RWPE1 (cell line): ENCODE results near the gene IP6K3.

Experiments used
- CTCF ChIA-PET: fragments of 350-600 bp; sonication (Branson Sonifier 250); formaldehyde crosslinking; extraction: SDS; loops from one replicate; lab custom pipeline; 2021; lab: Yijun Ruan, JAX
- POLR2A ChIA-PET: fragments of 400-600 bp; formaldehyde crosslinking; extraction: SDS; loops from one replicate; lab custom pipeline; 2020; ENCODE audit warnings: antibody characterized with exemption; ENCODE audit not compliant: low non-redundant PET; lab: Yijun Ruan, JAX
- DNase-seq: peaks from one replicate; pipeline ENCODE4 v3.0.0; 2012; ENCODE audit warnings: low spot score
- H3K27ac ChIP-seq: fragments of 450-650 bp; 2 replicates; pipeline ENCODE4 v1.5.1; 2017
- TF ChIP-seq, protein P1 (sequence below): fragments of 450-650 bp; conservative IDR thresholded peaks from 2 replicates; pipeline ENCODE4 v1.5.1; 2017; ENCODE audit warnings: low read depth, mild to moderate bottlenecking

IP6K3 gene

DNA sequence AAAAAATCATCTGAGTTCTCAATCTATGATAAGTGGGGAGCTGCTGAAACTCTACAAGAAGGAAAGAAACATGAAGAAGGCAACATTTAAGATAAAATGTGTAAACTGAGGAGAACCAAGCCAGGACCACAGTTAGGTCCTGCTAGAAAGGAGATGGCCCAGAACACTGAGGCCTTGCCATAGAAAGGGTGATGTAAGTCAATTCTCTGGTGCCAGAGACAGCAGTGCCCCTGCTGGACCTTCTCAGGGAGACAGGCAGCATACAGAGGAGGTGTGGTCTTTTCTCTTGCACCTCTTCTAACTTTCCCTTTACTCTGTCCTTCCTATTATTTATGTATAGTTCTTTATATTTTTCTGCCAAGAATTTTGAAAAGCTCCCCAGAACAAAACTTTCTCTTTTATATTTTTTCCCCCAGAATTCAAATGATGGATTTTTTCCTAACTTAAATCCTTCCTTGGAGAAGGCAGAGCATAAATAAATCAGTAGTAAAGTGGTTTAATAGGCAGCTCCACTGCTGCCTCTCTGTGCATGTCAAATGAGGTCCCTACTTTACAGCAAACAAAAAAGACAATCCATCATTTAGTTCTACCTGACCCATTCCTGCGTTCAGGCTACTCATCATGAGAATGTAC is 44.2 kb downstream of the IP6K3 start:
- CTCF ChIA-PET, result interaction anchor here (0.6 to 0.9 kb wide), 6 partner anchors 15 to 811 kb away, joined by 3 to 4 read pairs (median 3); no protein-coding TSS in a partner anchor
- TF ChIP-seq, protein P1, sequence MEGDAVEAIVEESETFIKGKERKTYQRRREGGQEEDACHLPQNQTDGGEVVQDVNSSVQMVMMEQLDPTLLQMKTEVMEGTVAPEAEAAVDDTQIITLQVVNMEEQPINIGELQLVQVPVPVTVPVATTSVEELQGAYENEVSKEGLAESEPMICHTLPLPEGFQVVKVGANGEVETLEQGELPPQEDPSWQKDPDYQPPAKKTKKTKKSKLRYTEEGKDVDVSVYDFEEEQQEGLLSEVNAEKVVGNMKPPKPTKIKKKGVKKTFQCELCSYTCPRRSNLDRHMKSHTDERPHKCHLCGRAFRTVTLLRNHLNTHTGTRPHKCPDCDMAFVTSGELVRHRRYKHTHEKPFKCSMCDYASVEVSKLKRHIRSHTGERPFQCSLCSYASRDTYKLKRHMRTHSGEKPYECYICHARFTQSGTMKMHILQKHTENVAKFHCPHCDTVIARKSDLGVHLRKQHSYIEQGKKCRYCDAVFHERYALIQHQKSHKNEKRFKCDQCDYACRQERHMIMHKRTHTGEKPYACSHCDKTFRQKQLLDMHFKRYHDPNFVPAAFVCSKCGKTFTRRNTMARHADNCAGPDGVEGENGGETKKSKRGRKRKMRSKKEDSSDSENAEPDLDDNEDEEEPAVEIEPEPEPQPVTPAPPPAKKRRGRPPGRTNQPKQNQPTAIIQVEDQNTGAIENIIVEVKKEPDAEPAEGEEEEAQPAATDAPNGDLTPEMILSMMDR, result peak; percentile 39
- peak overlapping the region; percentile 54 for H3K27ac ChIP-seq
- no peak for DNase-seq
- POLR2A ChIA-PET, result no interaction called here

DNA sequence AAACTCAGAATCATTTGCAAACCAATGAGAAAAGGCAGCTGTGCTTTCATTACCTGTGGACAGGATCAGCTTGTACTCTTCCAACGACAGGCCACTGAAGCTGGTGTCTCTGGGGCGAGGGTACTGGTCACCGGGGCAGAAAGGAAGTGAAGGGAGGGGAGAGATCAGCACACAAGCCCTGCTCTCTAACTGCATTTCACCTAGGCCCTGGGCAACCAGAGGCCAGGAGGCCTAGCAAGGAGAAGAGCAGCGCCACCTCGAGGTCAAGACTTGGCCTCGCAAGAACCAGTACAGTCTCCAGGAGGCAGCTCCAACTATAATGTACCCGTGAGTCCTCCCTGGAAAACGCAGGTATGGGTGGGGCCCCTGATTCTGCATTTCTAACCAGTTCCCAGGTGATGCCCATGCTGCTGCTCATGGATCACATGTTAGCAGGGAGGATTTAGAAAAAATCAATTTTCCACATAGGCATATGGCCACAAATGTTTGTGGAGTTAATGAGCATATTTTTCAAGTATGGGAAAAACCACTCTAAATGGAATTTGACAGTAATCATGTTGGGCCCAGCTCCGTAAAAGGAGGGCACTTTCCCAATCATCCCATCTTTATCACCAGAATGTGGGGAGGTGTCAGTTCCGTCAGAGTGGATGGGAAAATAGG is 46.2 kb downstream of the IP6K3 start:
- DNase-seq, result no peak
- TF ChIP-seq, protein P1, result peak; percentile 62
- ChIA-PET POLR2A (no interaction called here), CTCF (interaction anchor here (0.6 to 1.2 kb wide), 4 partner anchors 10 to 52 kb away, joined by 3 to 5 read pairs (median 4); partner anchors contain the start of gene UQCC2)
- H3K27ac ChIP-seq, result peak overlapping the region; percentile 76

DNA sequence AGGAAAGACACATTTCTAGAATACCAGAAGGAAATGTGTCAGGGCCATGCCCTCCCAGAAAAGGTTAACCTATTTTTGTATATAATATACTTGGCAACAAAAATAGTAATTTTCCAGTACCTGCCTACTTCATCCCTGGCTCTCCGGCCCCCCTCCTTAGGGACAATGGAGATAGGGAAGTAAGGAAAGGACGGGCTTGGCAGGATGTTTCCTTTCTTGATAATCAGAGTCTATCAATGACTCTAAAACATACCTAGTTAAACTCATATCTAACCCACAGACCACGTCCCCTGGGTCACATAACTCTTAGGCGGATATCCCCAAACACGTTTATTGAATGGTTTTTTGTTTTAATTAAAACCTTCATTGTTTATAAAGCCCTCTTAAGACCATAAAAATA is 47.0 kb downstream of the IP6K3 start:
- TF ChIP-seq, protein P1, result no peak
- ChIA-PET CTCF (interaction anchor here (0.6 to 1.2 kb wide), 2 partner anchors 11 to 17 kb away, joined by 3 to 5 read pairs; partner anchors contain the start of gene UQCC2), POLR2A (no interaction called here)
- DNase-seq, result no peak
- peak overlapping the region; percentile 96 for H3K27ac ChIP-seq

DNA sequence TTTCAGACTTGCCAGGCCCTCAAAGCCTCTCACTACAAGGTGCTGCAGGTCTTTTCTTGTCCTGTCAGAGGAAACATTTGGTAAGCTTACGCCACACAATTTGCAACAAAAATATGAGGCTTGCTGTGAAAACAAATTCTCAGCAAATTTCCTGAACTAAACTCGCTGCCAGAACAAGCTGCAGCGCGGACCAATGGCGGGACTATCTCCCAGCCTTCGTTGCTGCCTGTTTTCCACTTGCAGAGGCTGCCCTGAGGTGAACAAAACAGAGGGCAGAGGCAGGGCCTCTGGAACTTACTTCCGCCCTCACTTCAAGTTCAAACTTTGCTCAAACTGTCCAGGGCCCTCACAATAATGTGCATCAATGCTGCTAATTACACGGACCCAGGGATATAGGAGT is 47.6 kb downstream of the IP6K3 start:
- DNase-seq, result no peak
- CTCF ChIA-PET, result no interaction called here
- POLR2A ChIA-PET, result no interaction called here
- peak overlapping the region; percentile 96 for H3K27ac ChIP-seq
- TF ChIP-seq, protein P1, result no peak

DNA sequence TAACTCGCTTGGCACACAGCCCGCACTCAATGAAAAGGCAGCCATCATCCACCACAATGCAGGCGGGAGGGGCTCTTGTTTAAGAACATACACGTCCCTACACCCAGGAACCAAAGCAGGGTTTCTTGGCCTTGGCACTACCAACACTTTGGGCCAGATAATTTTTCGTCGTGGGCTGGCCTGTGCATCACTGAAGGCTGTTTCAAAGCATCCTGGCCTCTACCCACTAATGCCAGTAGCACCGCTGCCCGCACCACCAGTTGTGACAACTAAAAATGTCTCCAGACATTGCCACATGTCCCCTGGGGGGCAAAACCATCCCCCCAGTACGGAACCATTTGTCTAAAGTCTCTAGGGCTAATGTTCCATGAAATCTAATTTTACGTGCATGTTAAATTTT is 48.2 kb downstream of the IP6K3 start:
- TF ChIP-seq, protein P1, result no peak
- ChIA-PET CTCF (no interaction called here), POLR2A (no interaction called here)
- H3K27ac ChIP-seq, result peak overlapping the region; percentile 96
- DNase-seq, result no peak

DNA sequence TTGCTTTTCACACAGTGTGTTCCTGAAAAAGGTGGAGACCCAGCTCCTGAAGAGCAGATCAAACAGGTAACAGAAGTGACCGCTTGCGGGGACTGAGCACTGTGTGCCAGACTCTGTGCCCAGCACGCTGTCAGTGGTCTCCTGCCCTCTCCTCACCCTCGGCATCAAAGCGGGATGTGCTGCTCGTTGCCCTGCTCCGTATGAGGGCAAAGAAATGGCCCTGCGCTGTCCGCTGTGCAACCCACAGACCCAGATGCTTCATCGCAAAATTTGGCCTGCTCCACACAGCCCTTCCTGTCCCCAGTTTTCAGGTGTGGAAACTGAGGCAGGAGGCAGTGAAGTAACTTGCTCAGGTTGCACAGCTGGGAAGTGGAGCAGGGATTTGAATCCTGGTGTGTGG is 48.9 kb downstream of the IP6K3 start:
- H3K27ac ChIP-seq, result peak overlapping the region; percentile 96

More for the DNA sequence above, 48.9 kb downstream of the IP6K3 start:
- TF ChIP-seq, protein P1, result no peak
- ChIA-PET CTCF (no interaction called here), POLR2A (no interaction called here)
- DNase-seq, result no peak
